Subcutaneous abdominal adipose tissue (tissue), 5 donors: ENCODE measurements around the gene PPP4C.

Experiments used
- H3K27ac ChIP-seq: one replicate; pipeline ENCODE4 v1.7.0; 2013; ENCODE audit warnings: low read depth, mild to moderate bottlenecking, inconsistent platforms, low read length, moderate library complexity
- H3K27me3 ChIP-seq, 5 donors: one replicate each; pipeline ENCODE4 v1.7.0; 2013; ENCODE audit warnings: low read length in 5 of 5, inconsistent platforms in 1 of 5; ENCODE audit not compliant: control insufficient read depth in 5 of 5, insufficient read depth in 4 of 5
- H3K36me3 ChIP-seq, 5 donors: one replicate each; pipeline ENCODE4 v1.7.0; 2013; ENCODE audit warnings: low read length in 5 of 5; ENCODE audit not compliant: control insufficient read depth in 5 of 5, insufficient read depth in 5 of 5
- H3K4me1 ChIP-seq, 5 donors: one replicate each; pipeline ENCODE4 v1.7.0; 2013; ENCODE audit warnings: low read length in 5 of 5, mild to moderate bottlenecking in 3 of 5, moderate library complexity in 1 of 5; ENCODE audit not compliant: control insufficient read depth in 5 of 5, insufficient read depth in 5 of 5
- H3K4me3 ChIP-seq, 5 donors: one replicate each; pipeline ENCODE4 v1.7.0; 2013; ENCODE audit warnings: low read length in 5 of 5, low read depth in 1 of 5
- H3K9ac ChIP-seq, 5 donors: one replicate each; pipeline ENCODE4 v1.7.0; 2013; ENCODE audit warnings: low read length in 5 of 5, mild to moderate bottlenecking in 4 of 5, moderate library complexity in 3 of 5
- H3K9me3 ChIP-seq, 5 donors: one replicate each; pipeline ENCODE4 v1.7.0; 2013; ENCODE audit warnings: low read length in 5 of 5; ENCODE audit not compliant: control insufficient read depth in 5 of 5
- donor health status: healthy.
- donor health status: healthy.
- donor health status: healthy.
- donor health status: healthy.
- donor health status: healthy.

PPP4C gene

DNA sequence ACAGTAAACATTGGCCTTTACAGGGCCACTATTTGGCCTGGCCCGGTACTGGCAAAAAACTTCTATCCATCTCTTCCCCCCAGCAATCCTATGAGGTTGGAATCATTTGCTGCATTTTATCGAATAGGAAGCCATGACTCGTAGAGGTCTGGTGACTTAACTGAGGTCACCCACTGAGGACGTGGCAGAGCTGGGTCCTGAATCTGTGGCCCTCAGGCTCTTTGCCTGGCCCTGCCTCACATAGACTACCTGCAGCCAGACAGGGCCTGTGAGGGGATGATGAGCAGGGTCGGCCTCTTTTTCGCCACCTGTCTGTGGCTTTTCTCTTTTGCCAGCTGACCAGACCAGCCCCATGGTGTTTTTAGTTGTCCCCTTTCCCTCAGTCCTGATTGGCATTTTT lies 1.9 kb downstream of the PPP4C start:
- Histone ChIP-seq H3K4me1 (peaks cover 7 to 31% (median 24%) of the 10 kb centered on the region in 5 donors), H3K9me3 (no peaks in the 10 kb centered on the region), H3K4me3 (peak overlapping the region in 1 of 5 donors; percentile 92), H3K36me3 (peaks cover 0 to 51% (median 42%) of the 10 kb centered on the region in 5 donors), H3K27ac (peak overlapping the region; percentile 88), H3K27me3 (no peaks in the 10 kb centered on the region), H3K9ac (peak overlapping the region in 4 of 5 donors; percentile 79 to 98 (median 89))

DNA sequence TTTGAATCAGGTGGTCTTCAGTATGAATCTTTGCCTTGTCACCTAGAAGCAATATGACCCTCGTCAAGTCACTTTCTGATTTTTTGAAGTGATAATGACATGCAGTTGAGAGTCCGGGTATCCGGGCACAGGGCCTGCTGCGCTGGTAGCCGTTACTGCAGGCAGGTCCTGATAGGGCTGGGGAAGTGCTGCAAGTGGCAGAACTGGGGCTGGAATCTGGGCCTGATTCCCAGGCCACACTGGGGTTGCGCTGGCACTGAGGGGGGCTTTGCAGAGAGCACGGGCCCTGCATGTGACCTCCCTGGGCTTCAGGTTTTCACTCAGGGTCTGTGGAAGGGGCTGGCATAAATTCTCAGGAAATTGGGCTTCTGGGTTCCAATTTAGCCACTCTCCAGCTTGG lies 3.0 kb downstream of the PPP4C start:
- H3K36me3 ChIP-seq, result peaks cover 0 to 58% (median 53%) of the 10 kb centered on the region in 5 donors
- H3K9ac ChIP-seq, result peak overlapping the region in 1 of 5 donors; percentile 5
- no peak overlapping the region for H3K27ac ChIP-seq
- peaks cover 7 to 31% (median 24%) of the 10 kb centered on the region in 5 donors for H3K4me1 ChIP-seq
- no peak overlapping the region for H3K4me3 ChIP-seq
- no peaks in the 10 kb centered on the region for H3K27me3 ChIP-seq
- no peaks in the 10 kb centered on the region for H3K9me3 ChIP-seq

DNA sequence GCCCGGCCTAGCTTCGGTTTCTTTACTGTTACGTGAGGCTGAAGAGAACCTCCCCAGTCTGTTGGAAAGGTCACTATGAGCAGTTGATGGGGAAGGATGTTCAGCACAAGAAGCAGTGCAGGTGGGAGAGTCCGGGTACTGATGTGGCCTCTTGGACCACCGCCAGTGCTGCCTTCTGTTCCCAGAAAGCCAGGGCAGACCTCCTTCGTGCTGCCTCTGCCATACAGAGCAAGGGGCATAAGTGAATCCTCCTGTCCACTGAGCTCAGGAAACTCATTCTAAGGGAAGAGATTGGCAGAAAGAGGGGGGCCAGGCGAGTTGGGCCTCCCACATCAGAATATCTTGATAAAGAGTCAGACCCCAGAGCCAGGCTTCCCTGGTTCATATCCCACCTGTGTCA lies 3.7 kb downstream of the PPP4C start:
- no peak overlapping the region for H3K27ac ChIP-seq
- peaks cover 0 to 66% (median 60%) of the 10 kb centered on the region in 5 donors for H3K36me3 ChIP-seq
- H3K9me3 ChIP-seq, result no peaks in the 10 kb centered on the region
- H3K9ac ChIP-seq, result no peak overlapping the region
- peaks cover 7 to 31% (median 24%) of the 10 kb centered on the region in 5 donors for H3K4me1 ChIP-seq
- H3K4me3 ChIP-seq, result no peak overlapping the region
- H3K27me3 ChIP-seq, result no peaks in the 10 kb centered on the region

DNA sequence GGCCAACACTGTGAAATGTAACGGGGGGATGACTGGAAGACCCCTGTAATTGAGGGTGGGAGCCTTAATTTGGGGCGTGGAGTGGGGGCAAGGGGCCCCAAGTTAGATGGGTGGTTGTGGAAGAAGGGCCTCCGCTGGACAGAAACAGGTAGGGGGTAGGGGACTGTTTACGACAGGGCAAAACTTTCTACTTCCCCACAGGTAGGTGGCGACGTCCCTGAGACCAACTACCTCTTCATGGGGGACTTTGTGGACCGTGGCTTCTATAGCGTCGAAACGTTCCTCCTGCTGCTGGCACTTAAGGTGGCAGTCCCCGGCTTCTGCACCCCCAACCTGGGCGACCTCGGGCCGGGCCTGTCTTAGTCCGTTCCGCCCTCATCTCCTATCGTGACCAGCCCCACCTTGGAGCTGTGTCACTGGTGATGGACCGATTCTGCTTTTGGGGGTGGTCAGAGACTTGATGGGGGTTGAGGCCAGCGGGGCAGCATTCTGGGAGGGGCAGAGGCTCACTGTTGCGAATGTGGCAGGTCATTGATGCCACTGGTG lies 6.8 kb downstream of the PPP4C start:
- H3K36me3 ChIP-seq, result peaks cover 0 to 73% (median 61%) of the 10 kb centered on the region in 5 donors
- no peak overlapping the region for H3K9ac ChIP-seq
- H3K27me3 ChIP-seq, result no peaks in the 10 kb centered on the region
- H3K27ac ChIP-seq, result no peak overlapping the region
- peaks cover 3 to 16% (median 15%) of the 10 kb centered on the region in 5 donors for H3K4me1 ChIP-seq
- H3K9me3 ChIP-seq, result no peaks in the 10 kb centered on the region
- H3K4me3 ChIP-seq, result no peak overlapping the region

DNA sequence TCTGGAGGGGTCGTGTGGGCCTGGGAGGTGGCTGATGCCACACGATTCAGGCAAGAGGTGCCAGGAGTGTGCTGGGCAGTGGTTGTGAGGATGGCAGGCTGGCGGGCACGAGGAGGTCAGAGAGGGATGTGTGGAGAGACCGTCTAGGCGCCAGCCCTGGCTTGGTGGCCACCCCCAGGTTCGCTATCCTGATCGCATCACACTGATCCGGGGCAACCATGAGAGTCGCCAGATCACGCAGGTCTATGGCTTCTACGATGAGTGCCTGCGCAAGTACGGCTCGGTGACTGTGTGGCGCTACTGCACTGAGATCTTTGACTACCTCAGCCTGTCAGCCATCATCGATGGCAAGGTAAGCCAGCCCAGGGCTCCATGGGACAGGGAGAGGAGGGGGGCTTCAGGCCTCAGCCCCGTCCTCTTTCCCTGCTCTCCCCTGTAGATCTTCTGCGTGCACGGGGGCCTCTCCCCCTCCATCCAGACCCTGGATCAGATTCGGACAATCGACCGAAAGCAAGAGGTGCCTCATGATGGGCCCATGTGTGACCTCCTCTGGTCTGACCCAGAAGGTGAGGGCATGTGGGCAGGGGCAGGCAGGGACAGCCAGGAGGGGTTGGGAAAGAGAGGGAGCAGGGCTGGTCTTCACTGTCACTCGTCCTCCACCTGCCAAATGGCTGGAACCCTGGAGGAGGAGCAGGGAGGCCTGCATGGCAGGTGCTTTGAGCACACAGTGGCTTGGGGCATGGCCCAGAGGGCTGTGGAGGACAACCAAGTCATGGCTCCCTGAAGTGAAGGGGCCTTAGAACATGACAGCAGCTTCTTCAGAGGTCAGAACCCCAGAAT lies 7.6 kb downstream of the PPP4C start:
- Histone ChIP-seq H3K9me3 (no peaks in the 10 kb centered on the region), H3K4me1 (peaks cover 3 to 11% (median 10%) of the 10 kb centered on the region in 5 donors), H3K9ac (no peak overlapping the region), H3K36me3 (peaks cover 0 to 65% (median 55%) of the 10 kb centered on the region in 5 donors), H3K27ac (no peak overlapping the region), H3K4me3 (no peak overlapping the region), H3K27me3 (no peaks in the 10 kb centered on the region)

DNA sequence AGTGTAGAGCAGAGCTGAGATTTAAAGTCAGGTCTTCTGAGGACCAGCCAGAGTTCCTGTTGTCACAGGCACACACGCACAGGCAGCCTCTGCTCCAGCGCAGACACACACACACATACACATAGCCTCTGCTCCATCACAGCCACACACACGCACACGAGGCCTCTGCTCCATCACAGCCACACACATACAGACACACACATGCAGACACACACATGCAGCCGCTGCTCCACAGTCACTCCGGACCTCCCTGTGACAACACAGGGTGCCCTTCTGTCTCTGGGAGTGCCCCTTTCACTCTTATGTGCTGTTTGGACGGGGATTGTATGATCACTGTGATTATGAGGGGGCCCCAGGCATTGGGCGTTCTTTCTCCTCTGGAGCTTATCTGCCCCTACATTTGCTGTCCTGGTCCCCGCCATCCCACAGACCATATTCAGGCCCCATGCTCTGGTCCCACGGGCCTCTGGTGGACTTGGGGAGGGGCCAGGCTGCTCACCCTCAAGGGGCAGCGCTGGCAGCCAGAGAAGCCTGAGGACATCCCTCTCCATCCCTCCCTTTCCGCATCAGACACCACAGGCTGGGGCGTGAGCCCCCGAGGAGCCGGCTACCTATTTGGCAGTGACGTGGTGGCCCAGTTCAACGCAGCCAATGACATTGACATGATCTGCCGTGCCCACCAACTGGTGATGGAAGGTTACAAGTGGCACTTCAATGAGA lies 8.5 kb downstream of the PPP4C start:
- H3K4me1 ChIP-seq, result peaks cover 2 to 11% (median 10%) of the 10 kb centered on the region in 5 donors
- peak overlapping the region; percentile 76 for H3K27ac ChIP-seq
- no peak overlapping the region for H3K9ac ChIP-seq
- H3K36me3 ChIP-seq, result peaks cover 0 to 59% (median 49%) of the 10 kb centered on the region in 5 donors
- H3K9me3 ChIP-seq, result no peaks in the 10 kb centered on the region
- no peaks in the 10 kb centered on the region for H3K27me3 ChIP-seq
- no peak overlapping the region for H3K4me3 ChIP-seq

DNA sequence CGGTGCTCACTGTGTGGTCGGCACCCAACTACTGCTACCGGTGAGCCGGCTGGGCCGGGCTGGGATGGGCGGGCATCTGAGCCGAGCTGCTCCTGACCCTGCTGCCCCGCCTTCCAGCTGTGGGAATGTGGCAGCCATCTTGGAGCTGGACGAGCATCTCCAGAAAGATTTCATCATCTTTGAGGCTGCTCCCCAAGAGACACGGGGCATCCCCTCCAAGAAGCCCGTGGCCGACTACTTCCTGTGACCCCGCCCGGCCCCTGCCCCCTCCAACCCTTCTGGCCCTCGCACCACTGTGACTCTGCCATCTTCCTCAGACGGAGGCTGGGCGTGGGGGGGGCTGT lies 9.0 kb downstream of the PPP4C start:
- Histone ChIP-seq H3K27ac (peak overlapping the region; percentile 76), H3K36me3 (peaks cover 0 to 54% (median 45%) of the 10 kb centered on the region in 5 donors)

DNA sequence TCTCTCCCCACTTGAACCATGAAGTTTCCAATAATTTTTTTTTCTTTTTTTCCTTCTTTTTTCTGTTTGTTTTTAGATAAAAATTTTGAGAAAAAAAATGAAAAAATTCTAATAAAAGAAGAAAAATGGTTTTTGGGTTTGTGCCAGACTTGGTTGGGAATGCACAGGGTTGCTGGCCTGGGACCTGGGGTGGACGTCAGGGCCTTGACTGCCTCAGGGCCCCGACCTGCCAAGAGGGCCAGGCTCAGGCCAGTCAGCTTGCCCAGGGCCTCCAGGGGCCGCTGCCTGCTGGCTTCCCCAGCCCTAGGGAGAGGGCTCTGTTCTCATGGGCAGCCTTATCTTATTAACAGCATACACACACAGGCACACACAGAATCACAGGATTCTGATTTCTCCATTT lies 9.5 kb downstream of the PPP4C start:
- Histone ChIP-seq H3K27me3 (no peaks in the 10 kb centered on the region), H3K4me3 (no peak overlapping the region), H3K27ac (peak overlapping the region; percentile 76), H3K9me3 (no peaks in the 10 kb centered on the region), H3K36me3 (peaks cover 0 to 51% (median 41%) of the 10 kb centered on the region in 5 donors), H3K9ac (peak overlapping the region in 2 of 5 donors; percentile 67 to 74), H3K4me1 (peaks cover 2 to 13% (median 10%) of the 10 kb centered on the region in 5 donors)

More for the DNA sequence above, 9.0 kb downstream of the PPP4C start:
- H3K4me1 ChIP-seq, result peaks cover 2 to 11% (median 10%) of the 10 kb centered on the region in 5 donors
- no peaks in the 10 kb centered on the region for H3K9me3 ChIP-seq
- no peak overlapping the region for H3K9ac ChIP-seq
- no peaks in the 10 kb centered on the region for H3K27me3 ChIP-seq
- H3K4me3 ChIP-seq, result no peak overlapping the region

DNA sequence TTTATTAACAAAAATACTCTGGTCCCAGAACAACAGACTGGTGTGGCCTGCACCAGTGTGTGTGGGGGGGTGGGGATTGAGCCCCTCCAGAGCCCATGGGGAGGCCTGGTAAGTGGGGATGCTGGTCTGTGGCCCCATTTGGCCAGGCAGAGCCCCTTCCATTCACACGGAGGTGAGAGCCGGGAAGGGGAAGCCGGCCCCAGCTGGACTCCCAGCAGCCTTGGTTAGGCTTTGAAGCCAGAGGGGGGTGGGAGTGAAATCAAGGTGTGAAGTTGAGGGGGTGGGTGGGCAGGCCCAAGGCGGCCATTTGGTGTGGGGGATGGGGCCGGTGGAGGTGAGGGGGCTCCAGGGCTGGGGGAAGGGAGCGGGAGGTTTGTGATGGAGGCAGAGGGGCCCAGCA lies 10.0 kb downstream of the PPP4C start:
- Histone ChIP-seq H3K27me3 (no peaks in the 10 kb centered on the region), H3K36me3 (peaks cover 0 to 48% (median 39%) of the 10 kb centered on the region in 5 donors), H3K4me3 (no peak overlapping the region), H3K27ac (peak overlapping the region; percentile 76), H3K9ac (peak overlapping the region in 2 of 5 donors; percentile 67 to 74), H3K9me3 (no peaks in the 10 kb centered on the region), H3K4me1 (peaks cover 2 to 19% (median 15%) of the 10 kb centered on the region in 5 donors)
